AG09309 (cell line): ENCODE data around the gene EFNA5.

Experiments used
- DNase-seq: peaks from one replicate; pipeline ENCODE4 v3.0.0-alpha.2; 2010; ENCODE audit warnings: low read depth
- H3K4me3 ChIP-seq: 2 replicates; pipeline ENCODE4 v1.5.1; 2011; ENCODE audit warnings: mild to moderate bottlenecking, low read depth, low read length, moderate library complexity; ENCODE audit not compliant: control insufficient read depth
- TF ChIP-seq, protein P1 (sequence below): IDR thresholded peaks from 2 replicates; pipeline ENCODE4 v1.5.1; 2011; ENCODE audit warnings: mild to moderate bottlenecking, low read depth, low read length, inconsistent platforms; ENCODE audit not compliant: insufficient read depth, control insufficient read depth; ENCODE audit errors: missing control alignments

The EFNA5 gene

DNA sequence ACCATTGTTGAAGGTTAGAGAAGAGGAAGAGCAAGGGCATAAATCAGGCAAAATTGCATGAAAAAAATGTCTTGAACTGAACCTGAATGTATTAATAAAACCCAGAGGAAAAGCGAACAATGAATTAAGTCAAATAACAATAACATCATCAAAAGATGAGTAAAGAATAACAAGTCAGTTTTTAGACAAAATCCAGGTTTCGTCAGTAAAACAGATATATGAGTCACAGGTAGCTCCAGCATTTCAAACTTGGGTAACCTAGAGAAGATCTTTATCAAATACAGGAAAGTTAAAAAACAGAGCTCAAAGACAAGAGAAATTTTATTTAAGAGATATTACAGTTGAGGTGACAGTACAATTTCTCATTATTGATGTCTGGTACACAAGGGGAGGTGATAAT is 332.4 kb downstream of the EFNA5 start:
- TF ChIP-seq, protein P1, sequence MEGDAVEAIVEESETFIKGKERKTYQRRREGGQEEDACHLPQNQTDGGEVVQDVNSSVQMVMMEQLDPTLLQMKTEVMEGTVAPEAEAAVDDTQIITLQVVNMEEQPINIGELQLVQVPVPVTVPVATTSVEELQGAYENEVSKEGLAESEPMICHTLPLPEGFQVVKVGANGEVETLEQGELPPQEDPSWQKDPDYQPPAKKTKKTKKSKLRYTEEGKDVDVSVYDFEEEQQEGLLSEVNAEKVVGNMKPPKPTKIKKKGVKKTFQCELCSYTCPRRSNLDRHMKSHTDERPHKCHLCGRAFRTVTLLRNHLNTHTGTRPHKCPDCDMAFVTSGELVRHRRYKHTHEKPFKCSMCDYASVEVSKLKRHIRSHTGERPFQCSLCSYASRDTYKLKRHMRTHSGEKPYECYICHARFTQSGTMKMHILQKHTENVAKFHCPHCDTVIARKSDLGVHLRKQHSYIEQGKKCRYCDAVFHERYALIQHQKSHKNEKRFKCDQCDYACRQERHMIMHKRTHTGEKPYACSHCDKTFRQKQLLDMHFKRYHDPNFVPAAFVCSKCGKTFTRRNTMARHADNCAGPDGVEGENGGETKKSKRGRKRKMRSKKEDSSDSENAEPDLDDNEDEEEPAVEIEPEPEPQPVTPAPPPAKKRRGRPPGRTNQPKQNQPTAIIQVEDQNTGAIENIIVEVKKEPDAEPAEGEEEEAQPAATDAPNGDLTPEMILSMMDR, result no peak
- H3K4me3 ChIP-seq, result no peak overlapping the region
- DNase-seq, result no peak

DNA sequence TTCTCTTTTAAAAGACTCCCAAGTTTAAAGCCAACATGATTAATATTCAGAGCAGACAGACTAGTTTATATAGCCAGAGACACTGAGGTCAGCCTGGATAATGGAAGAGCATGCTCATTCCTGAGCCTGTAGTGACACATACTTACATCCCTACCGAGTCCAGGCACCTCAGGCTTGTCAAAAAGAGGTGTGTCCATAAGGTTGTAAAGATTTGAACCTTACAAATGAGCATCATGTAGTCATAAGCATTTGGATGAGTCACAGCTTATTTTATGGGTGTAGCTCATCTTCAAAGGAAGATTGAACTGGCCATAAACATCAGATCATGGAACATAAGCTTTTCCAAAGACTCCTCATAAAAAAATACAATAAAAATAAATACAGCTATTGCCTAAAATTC is 333.5 kb downstream of the EFNA5 start:
- DNase-seq, result no peak
- TF ChIP-seq, protein P1, result no peak
- H3K4me3 ChIP-seq, result no peak overlapping the region

DNA sequence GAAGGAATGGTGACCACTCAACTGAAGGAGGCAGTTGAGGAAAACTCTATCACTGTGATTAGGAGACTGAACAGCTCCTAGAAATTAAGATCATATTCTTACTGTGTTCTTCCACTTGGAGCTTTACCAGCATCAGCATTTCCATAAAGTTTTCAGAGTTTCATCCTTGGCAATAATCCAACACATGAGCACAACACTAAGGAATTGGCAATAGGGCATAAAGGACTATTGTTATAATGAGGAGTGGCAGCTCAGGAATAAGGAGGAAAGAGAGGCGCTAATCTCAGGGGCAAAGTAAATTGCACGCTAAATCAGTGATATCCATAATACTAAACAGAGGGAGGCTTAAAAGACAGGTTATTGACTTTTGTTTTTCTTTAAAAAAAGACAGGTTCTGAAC is 338.9 kb downstream of the EFNA5 start:
- H3K4me3 ChIP-seq, result no peak overlapping the region
- DNase-seq, result no peak
- TF ChIP-seq, protein P1, result no peak

DNA sequence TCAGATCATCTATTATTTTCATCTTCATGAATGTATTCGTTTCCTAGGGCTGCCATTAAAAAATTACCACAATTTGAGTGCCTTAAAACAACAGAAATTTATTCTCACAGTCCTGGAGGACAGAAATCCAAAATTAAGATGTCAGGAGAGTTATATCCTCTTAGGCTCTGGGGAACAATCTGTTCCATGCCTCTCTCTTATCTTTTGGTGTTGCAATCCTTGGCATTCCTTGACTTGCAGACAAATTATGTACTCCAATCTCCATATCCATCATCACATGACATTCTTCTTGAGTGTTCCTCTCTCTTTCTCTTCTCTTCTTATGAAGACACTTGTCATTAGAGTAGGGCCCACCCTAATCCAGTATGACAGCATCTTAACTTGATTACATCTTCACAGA is 339.4 kb downstream of the EFNA5 start:
- no peak overlapping the region for H3K4me3 ChIP-seq

DNA sequence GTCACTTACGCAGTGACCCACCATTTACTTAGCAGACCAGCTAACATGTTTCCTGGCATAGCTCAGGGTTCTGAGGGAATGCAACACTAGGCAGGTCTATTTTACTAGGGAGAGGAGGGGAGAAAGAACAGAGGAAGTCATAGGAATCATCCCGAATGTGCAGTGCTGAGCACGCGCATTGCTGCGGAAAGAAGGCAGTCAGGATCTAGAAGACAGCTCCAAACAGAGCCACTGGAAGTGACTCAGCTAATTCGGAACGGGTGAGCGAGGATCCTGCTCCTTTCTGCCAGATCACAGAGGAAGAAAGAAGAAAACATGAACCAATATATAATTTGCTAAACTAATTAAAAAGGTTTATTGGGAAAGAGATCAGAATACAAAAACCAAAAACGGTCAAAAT is 339.8 kb downstream of the EFNA5 start:
- DNase-seq, result no peak
- TF ChIP-seq, protein P1, result no peak
- H3K4me3 ChIP-seq, result no peak overlapping the region

More for the DNA sequence above, 339.4 kb downstream of the EFNA5 start:
- TF ChIP-seq, protein P1, result no peak
- no peak for DNase-seq

DNA sequence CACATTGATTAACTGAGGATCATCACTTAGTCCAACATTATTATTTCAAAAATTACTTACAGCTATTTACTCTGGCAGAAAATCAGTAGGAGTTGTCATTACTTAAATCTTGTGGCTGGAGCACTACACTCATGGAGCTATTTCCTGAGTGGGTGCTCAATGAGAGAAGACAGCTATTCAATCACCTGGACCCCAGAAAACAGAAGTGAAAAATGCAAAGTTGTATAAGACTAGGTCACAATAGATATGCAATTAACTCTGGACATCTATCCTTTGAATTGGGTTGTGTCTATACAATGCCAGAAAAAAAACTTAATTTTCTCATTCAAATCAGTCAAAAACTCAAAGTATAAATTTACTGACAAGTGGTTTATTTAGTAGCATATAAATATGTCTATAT is 340.9 kb downstream of the EFNA5 start:
- DNase-seq, result no peak
- TF ChIP-seq, protein P1, result no peak
- H3K4me3 ChIP-seq, result no peak overlapping the region
